ENCODE measurements around the gene STN1. TPM values are rescaled to one million over a fixed set of nuclear protein-coding genes. Genes with fewer than 3 reads are reported as not detected.

Gene STN1
- total RNA-seq, 1 experiment from 2014 or later, result 14.3 TPM

DNA sequence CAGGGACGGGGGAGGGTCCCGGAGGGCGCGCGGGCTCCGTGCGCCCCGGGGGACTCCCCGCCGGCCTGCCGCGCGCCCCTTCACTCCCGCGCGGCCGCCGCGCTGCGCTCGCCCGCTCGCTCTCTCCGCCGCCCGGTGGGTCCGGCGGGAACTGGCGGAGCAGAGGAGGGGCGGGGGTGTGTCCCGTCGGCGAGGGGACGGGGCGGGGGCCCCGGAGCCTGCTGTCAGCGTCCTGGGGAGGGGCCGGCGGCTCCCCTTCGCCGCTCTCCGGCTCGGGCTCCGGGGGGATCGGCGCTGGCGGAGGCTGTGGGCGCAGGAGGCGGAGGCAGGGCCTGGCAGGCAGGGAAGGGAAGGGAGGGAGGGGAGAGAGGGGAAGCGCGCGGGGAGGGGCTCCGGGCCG is 62.6 kb downstream of the STN1 start, which contains the start of gene SH3PXD2A:
SH3PXD2A (minus strand) TSS at position 153 of the 400 bp plus-strand sequence. CDS start 310 bp downstream, outside the sequence.
- Histone ChIP-seq H3K27me3 (replicated peaks; ENCODE audit: insufficient read depth, low read depth, low read length, poor library complexity) (no peaks in the 10 kb centered on the region), H3K9me3 (ENCODE audit: low read depth, low read length, poor library complexity, severe bottlenecking) (no peaks in the 10 kb centered on the region), H3K4me1 (ENCODE audit: insufficient read depth, low read length, poor library complexity, severe bottlenecking) (peaks cover 30% of the 10 kb centered on the region), H3K27ac (ENCODE audit: low read depth, low read length, poor library complexity, severe bottlenecking) (peak within 1 kb of the TSS; percentile 67), H3K4me3 (ENCODE audit: low read depth, low read length, poor library complexity, severe bottlenecking) (peak within 1 kb of the TSS; percentile 73), H3K36me3 (ENCODE audit: insufficient read depth, low read length, poor library complexity, severe bottlenecking) (peaks cover 6% of the 10 kb centered on the region)
- intact Hi-C loops (cut with micrococcal nuclease; ENCODE audit: unreplicated experiment), result no loop called here
- DNase-seq (ENCODE audit: low spot score), result peak; percentile 81
- no TSS peak for BruUV-seq (replicated peaks)
- ChIA-PET CTCF (interaction anchor here (0.6 to 1.1 kb wide), 2 partner anchors 66 to 170 kb away, joined by 3 read pairs; no protein-coding TSS in a partner anchor), POLR2A (ENCODE audit: low non-redundant PET) (no interaction called here)
- TF ChIP-seq, protein P1, sequence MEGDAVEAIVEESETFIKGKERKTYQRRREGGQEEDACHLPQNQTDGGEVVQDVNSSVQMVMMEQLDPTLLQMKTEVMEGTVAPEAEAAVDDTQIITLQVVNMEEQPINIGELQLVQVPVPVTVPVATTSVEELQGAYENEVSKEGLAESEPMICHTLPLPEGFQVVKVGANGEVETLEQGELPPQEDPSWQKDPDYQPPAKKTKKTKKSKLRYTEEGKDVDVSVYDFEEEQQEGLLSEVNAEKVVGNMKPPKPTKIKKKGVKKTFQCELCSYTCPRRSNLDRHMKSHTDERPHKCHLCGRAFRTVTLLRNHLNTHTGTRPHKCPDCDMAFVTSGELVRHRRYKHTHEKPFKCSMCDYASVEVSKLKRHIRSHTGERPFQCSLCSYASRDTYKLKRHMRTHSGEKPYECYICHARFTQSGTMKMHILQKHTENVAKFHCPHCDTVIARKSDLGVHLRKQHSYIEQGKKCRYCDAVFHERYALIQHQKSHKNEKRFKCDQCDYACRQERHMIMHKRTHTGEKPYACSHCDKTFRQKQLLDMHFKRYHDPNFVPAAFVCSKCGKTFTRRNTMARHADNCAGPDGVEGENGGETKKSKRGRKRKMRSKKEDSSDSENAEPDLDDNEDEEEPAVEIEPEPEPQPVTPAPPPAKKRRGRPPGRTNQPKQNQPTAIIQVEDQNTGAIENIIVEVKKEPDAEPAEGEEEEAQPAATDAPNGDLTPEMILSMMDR (conservative IDR thresholded peaks at IDR 0.05; ENCODE audit: low read depth, low read length), result no peak

DNA sequence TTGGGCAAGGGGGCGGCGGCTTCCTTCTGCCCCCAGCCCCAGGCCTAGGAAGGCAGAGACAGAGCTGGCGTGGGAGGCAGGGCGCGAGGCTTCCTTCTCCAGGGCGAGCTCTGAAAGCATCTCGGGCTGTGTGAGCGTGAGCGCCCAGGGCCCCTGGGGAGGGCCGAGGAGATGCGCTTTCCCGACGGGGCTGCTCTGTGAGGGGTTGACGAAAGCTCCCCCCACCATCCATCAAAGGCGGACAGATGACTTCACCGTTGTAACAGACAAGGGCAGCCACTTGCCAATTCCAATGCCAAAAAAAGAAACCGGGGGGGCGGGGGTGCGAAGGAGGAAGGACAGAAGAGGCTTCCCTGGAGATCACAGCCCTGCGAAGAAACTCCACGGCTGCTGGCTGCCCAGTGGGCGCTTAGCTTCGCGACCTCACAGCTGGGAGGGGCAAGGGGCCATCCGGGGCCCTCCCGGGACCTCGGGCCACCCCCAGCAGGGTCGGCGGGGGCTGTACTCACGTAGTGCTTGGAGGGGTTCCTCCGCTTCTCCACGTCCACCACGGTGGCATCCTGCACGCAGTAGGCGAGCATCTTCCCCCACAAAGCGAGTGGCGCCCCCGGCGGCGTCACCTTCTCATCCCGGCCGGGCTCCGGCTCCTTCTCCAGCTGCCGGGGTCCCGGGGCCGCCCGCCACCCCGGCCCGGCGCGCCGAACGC is 63.1 kb downstream of the STN1 start:
- peak overlapping the region; percentile 67 for H3K27ac ChIP-seq (ENCODE audit: low read depth, low read length, poor library complexity, severe bottlenecking)
- no peaks in the 10 kb centered on the region for H3K9me3 ChIP-seq (ENCODE audit: low read depth, low read length, poor library complexity, severe bottlenecking)
- CTCF ChIA-PET, result interaction anchor here (0.6 to 0.7 kb wide), 3 partner anchors 59 to 302 kb away, joined by 3 to 10 read pairs (median 9); no protein-coding TSS in a partner anchor
- no peak for TF ChIP-seq EZH2 (IDR thresholded peaks at IDR 0.05; ENCODE audit: borderline replicate concordance, low read depth, low read length, poor library complexity, severe bottlenecking)
- TF ChIP-seq, protein P1 (conservative IDR thresholded peaks at IDR 0.05; ENCODE audit: low read depth, low read length), result peak; percentile 36
- H3K27me3 ChIP-seq (replicated peaks; ENCODE audit: insufficient read depth, low read depth, low read length, poor library complexity), result no peaks in the 10 kb centered on the region
- DNase-seq (ENCODE audit: low spot score), result peak; percentile 77
- peak overlapping the region; percentile 73 for H3K4me3 ChIP-seq (ENCODE audit: low read depth, low read length, poor library complexity, severe bottlenecking)
- H3K4me1 ChIP-seq (ENCODE audit: insufficient read depth, low read length, poor library complexity, severe bottlenecking), result peaks cover 34% of the 10 kb centered on the region
- intact Hi-C loops (cut with micrococcal nuclease; ENCODE audit: unreplicated experiment), result no loop called here
- POLR2A ChIA-PET (ENCODE audit: low non-redundant PET), result no interaction called here
- peaks cover 6% of the 10 kb centered on the region for H3K36me3 ChIP-seq (ENCODE audit: insufficient read depth, low read length, poor library complexity, severe bottlenecking)
- no TSS peak for BruUV-seq (replicated peaks)

DNA sequence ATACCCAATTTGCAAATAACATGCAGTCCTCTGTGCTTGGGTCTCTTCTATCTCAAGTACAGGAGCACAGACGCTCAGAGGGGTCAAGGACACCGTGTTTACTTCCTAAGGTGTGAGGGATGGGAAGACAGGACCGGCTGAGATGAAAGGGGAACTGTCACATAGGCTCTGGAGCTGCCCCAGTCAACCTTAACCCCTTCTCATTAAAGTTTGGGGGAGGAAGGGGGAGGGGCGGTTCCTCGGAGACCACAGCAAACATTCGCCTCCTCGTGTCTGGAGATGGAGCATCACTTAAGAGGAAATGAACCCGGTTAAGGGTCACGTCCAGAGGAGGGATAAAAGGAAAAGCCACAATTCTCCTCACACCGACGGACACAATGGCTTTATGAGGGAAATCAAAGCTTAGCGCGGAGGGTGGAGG is 63.7 kb downstream of the STN1 start:
- Histone ChIP-seq H3K4me3 (ENCODE audit: low read depth, low read length, poor library complexity, severe bottlenecking) (peak overlapping the region; percentile 73), H3K36me3 (ENCODE audit: insufficient read depth, low read length, poor library complexity, severe bottlenecking) (peaks cover 6% of the 10 kb centered on the region), H3K27ac (ENCODE audit: low read depth, low read length, poor library complexity, severe bottlenecking) (peak overlapping the region; percentile 67), H3K4me1 (ENCODE audit: insufficient read depth, low read length, poor library complexity, severe bottlenecking) (peaks cover 39% of the 10 kb centered on the region), H3K9me3 (ENCODE audit: low read depth, low read length, poor library complexity, severe bottlenecking) (no peaks in the 10 kb centered on the region), H3K27me3 (replicated peaks; ENCODE audit: insufficient read depth, low read depth, low read length, poor library complexity) (no peaks in the 10 kb centered on the region)
- ChIA-PET CTCF (interaction anchor here (0.6 to 0.7 kb wide), 2 partner anchors 58 to 301 kb away, joined by 9 to 10 read pairs; no protein-coding TSS in a partner anchor), POLR2A (ENCODE audit: low non-redundant PET) (no interaction called here)
- TSS peak; percentile 28 for BruUV-seq (replicated peaks)
- TF ChIP-seq, protein P1 (conservative IDR thresholded peaks at IDR 0.05; ENCODE audit: low read depth, low read length), result peak; percentile 19; the same call in 1 of the 2 replicates
- no peak for TF ChIP-seq EZH2 (IDR thresholded peaks at IDR 0.05; ENCODE audit: borderline replicate concordance, low read depth, low read length, poor library complexity, severe bottlenecking)
- intact Hi-C loops (cut with micrococcal nuclease; ENCODE audit: unreplicated experiment), result no loop called here
- peak; percentile 64 for DNase-seq (ENCODE audit: low spot score)

Data from A673 (cell line).